GM19467 (cell line): Measurements from ENCODE around the gene SNX13.

ENCODE experiments used
- ATAC-seq: cut with Tn5 transposase; IDR thresholded peaks from one replicate; pipeline ENCODE4 v1.9.1; 2021; ENCODE audit warnings: mild to moderate bottlenecking, moderate library complexity; ENCODE audit not compliant: unreplicated experiment

The SNX13 gene

DNA sequence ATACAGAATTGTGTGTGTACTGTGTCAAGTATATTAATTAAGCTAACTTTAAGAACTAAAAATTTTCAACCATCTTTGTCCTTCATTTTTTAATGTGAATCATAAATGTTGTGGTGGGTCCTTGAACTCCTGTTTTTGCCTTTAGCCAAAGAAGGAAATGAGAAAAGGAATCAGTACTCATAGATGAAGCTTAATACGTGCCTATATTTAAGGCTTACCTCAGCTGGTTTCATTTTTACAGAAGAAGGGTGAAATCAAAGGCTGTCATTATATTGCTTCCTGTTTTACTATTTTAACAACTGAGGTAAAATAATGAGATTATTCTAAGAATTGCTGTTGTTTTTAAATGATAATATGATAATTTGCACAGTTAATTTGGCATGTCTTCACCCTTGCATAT lies 6.3 kb upstream of the SNX13 start:
- peak; percentile 60 for ATAC-seq

DNA sequence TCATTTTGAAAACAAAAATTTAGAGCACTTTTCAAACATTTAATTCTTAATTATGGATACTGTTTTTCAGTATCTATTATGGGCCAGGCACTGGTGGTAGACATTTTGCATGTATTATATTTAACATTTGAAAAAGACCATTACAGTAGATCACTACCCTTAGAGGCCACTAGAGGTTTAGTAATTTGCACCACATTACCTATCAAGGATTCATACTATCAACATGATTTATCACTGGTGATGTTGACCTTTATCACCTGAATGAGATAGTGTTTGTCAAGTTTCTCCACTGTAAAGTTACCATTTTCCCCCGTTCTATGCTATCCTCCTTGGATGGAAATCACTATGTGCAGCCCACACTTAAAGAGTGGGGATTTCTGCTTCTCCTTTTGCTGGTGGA lies 4.4 kb upstream of the SNX13 start:
- no peak for ATAC-seq

DNA sequence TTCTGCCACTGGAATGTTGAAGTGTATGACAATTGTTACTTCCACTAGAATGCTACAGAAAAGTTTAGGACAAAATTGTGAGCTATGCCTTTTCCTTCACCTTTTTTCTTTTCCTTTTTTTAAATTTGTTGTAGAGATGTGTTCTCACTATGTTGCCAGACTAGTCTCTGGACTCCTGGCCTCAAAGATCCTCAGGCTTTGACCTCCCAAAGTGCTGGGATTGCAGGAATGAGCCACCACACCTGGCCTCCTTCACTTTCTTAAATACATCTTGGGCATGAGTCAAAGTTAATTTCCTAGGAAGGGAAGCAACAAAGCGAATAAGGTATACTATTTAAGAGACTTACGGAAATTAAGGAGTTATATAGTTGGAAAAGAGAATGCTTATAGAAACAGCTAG lies 2.7 kb upstream of the SNX13 start:
- ATAC-seq: no peak

- no peak for ATAC-seq
Measured at GRCh38 chr7:17942231-17942630, 1.9 kb upstream of the SNX13 start.

DNA sequence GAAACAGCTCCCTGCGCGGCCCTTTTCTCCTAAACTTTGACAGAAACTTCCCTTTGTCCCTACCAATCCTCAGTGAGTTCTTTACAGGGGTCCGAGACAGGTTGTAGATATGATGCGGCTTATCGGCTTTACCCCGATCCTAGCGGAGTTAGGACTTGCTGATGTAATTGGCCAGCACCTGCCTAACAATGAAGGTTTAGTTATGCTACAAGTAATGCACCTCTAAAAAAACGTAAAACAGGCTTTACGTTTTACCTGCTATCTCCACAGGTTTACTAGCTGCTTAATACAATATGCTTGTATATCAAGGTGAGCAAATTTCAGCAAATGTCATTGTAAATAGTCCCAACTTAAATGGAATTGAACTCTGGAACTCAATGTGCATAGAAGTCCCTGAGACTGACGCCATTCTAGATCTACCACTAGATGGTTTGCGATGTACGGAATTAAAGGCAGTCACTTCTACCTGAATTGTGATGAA lies 697 bp upstream of the SNX13 start:
- no peak for ATAC-seq

DNA sequence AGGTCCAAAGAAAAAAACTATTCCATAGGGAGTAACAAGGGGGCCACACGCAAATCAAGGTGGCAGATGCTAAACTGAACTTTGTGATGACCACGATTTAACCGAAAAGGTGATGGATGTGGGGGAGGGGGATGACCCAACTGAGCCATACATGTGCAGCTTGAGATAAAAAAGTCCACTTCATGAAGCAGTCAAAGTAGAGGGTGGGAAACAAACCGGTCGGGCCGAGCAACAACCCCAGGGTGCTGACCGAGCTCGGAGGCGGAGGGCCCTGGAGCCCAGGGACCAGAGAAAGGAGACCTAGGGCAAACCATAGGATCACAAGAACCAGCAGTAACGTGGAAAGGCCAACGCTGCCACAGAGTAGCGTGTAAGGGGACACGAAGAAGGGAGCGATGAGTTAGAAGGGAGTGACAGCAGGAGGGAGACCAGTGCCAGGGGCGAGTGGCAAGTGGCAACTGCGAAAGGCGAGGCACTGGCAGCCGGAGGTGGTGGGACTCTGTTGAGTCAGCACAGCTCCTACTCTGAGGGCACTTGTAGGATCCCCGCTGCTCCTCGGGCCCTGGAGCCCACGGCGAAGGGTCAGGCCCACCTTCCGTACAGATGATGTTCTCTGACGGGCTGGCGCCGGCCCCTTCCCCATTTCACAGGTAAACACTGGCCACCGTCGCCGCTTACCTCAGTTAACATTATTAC lies 540 bp downstream of the SNX13 start:
- ATAC-seq: peak; percentile 34

- ATAC-seq: no peak
Measured at GRCh38 chr7:17939211-17939605, 1.1 kb downstream of the SNX13 start.

DNA sequence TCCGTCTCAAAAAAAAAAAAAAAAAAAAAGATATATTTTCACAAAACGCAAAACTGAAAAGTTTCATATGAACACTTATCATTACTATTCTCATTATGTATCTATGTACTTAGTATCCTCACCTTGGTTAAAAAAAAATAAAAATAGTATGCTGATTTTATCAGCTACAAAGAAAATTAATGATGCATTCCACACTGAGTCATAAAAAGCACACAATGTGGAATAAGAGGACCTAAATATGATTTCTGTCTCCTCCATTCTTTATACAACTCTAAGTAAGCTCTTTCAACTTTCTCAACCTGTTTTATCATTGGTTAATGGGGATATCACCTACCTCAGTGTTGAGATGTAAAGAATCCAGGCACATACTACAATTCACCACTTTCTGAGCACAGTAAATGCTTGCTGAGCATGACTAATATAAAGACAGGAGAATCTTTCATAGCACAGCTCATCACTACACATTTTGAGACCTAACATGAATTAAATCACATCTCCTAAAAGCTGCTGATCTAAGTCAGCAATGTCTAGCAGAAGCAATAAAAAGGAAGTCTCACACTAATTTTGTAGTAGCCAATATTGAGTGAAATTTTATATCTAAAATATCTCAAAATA lies 2.7 kb downstream of the SNX13 start:
- no peak for ATAC-seq

DNA sequence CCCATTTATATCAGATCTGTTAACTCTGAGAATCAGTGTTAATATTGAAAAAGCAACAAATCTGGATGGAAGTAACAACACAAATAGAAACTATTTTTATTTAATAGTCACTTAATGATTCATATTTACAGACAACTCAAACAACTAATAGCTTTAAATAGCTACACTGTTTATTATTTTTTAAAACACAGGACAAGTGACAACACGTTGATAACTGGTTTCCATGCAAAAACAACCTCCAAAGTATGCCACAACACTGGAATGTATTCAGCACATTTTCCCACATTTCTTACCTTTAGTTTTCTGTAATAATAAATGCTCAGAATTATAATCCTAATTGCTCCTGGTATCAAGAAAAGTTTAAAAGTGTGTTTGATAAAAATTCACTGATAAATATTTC lies 4.0 kb downstream of the SNX13 start:
- ATAC-seq: no peak

GRCh38 chr7:17934612-17935240 lies 5.6 kb downstream of the SNX13 start:
- ATAC-seq: no peak

DNA sequence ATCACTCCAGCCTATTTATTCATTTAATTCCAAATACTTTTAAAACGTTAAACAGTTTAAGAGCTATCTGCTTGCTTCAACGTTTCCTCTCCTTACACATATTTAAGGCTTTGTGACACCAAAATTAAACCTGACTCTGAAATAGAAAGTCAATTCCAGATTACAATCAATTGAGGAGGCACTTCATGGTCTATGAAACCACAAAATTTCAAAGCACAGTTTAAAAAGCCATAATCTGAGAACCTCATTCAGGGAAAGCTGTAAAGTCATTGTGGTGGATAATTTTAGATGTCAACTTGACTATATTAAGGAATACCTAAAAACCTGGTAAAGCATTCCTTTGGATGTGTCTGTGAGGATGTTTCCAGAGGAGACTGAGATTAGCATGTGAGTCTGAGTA lies 6.2 kb downstream of the SNX13 start:
- ATAC-seq: no peak

- ATAC-seq: no peak
Measured at GRCh38 chr7:17932770-17933169, 7.5 kb downstream of the SNX13 start.

DNA sequence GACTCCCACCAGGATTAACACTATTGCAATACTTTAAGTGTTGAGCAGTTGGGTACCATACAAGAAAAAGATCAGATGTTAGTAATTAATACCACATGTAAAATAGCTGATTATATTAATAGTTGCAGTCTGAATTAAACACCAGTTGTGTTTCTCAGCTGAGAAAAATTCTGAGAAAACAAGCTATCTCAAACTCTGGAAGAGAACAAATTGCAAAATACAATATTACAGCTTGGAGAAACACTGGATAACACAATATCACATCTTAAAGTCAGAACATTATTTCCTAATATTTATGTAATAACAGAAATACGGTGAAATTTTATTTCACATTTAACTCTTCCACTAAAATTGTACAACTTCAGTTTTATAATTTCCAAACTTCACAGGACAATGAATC lies 9.2 kb downstream of the SNX13 start:
- no peak for ATAC-seq

DNA sequence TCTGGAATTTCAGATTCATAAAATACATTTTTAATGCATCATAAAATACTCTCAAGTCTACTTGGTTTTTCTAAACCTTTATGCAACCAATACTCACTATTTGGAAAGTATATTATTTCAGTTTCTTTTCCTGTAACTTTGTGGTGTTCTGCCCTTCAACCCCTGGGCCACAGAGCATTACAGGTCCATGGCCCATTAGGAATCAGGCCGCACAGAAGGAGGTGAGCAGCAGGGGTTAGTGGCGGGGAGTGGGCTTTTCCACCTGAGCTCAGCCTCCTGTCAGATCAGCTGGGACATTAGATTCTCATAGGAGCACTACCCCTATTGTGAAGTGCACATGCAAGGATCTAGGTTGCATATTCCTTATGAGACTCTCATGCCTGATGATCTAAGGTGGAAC lies 9.7 kb downstream of the SNX13 start:
- ATAC-seq: no peak

- ATAC-seq: no peak
Measured at GRCh38 chr7:17929647-17930395, 10.5 kb downstream of the SNX13 start.

DNA sequence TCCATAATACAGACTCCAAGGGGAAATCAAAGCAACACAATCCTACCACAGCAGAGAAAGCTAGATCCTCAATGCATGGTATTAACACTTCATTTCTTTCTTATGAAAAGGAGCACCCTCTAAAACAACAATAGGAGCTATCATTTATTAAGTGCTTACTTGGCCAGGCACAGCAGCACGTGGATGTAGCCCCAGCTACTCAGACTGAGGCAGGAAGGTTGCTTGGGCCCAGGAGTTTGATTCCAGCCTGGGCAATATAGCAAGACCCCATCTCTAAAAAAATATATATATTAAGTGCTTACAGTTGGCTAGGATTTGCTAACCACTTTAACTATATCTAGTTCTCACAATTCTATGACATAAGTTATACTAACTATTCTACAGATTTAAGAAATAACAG lies 12.2 kb downstream of the SNX13 start:
- no peak for ATAC-seq

DNA sequence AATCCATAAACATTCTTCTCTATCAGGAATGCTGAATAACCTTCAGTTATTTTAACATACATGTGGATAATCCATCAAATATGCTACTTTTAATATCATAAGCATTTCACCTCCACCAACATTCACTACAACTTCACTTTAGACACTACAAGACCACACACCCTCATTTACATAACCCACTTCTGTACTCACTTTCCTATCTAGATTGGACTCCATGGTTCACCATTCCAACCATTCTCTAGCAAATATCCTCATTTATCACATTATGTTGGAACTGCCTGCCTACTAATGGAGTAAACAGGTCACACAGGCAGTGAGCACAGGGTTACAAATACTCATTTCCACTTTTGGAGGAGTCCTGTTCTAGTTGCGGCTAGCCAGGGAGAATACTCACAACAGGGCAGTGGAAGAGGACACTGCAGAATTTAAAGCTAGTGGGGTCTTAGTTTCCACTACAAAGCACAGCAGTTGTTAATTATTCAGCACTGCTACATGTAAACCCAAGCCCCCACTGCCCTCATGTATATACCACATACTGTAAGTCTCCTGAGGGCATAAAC lies 18.4 kb downstream of the SNX13 start:
- no peak for ATAC-seq

DNA sequence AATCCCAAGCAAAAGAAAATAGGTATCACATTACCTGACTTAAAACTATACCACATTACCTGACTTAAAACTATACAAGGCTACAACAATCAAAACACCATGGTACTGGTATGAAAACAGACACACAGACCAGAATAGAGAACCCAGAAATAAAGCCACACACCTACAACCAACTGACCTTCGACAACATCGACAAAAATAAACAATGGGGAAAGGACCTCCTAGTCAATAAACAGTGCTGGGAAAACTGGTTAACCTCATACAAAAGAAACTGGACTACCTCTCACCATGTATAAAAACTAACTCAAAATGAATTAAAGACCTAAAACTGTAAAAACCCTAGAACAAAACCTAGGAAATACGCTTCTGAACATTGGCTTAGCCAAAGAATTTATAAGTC lies 22.5 kb downstream of the SNX13 start:
- no peak for ATAC-seq

DNA sequence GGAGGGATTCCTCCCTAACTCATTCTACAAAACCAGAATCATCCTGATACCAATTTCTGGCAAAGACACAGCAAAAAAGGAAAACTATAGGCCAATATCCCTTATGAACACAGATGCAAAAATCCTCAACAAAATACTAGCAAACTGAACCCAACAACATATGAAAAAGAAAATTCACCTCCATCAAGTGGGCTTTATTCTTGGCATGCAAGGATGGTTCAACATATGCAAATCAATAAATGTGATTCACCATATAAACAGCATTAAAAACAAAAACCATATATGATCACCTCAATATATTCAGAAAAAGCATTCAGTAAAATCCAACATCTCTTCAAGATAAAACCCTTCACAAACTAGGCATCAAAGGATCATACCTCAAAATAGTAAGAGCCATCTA lies 23.5 kb downstream of the SNX13 start:
- no peak for ATAC-seq

DNA sequence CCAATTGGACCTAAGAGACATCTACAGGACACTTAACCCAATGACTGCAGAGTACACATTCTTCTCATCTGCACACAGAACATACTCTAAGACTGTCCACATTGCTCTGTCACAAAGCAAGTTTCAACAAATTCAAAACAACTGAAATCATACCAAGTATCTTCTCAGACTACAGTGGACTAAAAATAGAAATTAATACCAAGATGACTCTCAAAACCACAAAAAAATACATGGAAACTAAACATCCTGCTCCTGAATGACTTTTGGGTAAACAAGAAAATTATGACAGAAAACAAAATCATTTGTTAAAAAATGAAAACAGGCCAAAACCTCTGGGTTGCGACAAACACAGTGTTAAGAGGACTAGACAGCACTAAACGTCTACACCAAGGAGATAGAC lies 24.5 kb downstream of the SNX13 start:
- ATAC-seq: no peak

GRCh38 chr7:17915168-17915567 lies 25.1 kb downstream of the SNX13 start:
- ATAC-seq: no peak
